HepG2 (cell line): ENCODE measurements around the gene FAM131C. TPM values are rescaled to one million over a fixed set of nuclear protein-coding genes. Genes with fewer than 3 reads are reported as not detected.

Source experiments
- ATF6 ChIP-seq: sonication (generic); formaldehyde crosslinking; conservative IDR thresholded peaks from 2 replicates; pipeline ENCODE4 v1.4.0; 2020; ENCODE audit warnings: missing genetic modification reagents
- ISL2 ChIP-seq: sonication (generic); formaldehyde crosslinking; IDR thresholded peaks from 2 replicates; pipeline ENCODE4 v1.5.0; 2020; ENCODE audit warnings: missing genetic modification reagents
- JUND ChIP-seq: sonication (generic); formaldehyde crosslinking; IDR thresholded peaks from 2 replicates; pipeline ENCODE4 v1.8.0; 2022; ENCODE audit warnings: mild to moderate bottlenecking, missing genetic modification reagents
- KDM3A ChIP-seq: IDR thresholded peaks from 2 replicates; pipeline ENCODE4 v1.6.1; 2018; ENCODE audit warnings: low read depth, missing compliant biosample characterization
- KDM4B ChIP-seq: sonication (generic); formaldehyde crosslinking; IDR thresholded peaks from 2 replicates; pipeline ENCODE4 v1.4.0; 2020; ENCODE audit warnings: missing genetic modification reagents
- MLX ChIP-seq: IDR thresholded peaks from 2 replicates; pipeline ENCODE4 v1.6.1; 2016
- PAWR ChIP-seq: sonication (generic); formaldehyde crosslinking; IDR thresholded peaks from 2 replicates; pipeline ENCODE4 v1.4.0; 2020; ENCODE audit warnings: missing genetic modification reagents, mild to moderate bottlenecking, borderline replicate concordance
- POLR2AphosphoS5 ChIP-seq: IDR thresholded peaks from 2 replicates; pipeline ENCODE4 v1.6.1; 2012; ENCODE audit warnings: low read depth, low read length
- RFX3 ChIP-seq: IDR thresholded peaks from 2 replicates; pipeline ENCODE4 v1.6.1; 2016; ENCODE audit warnings: missing biosample characterization, missing genetic modification reagents
- SP4 ChIP-seq: sonication (generic); formaldehyde crosslinking; IDR thresholded peaks from 2 replicates; pipeline ENCODE4 v1.8.1; 2023; ENCODE audit warnings: mild to moderate bottlenecking, missing genetic modification reagents
- TBX3 ChIP-seq: fragments of 450-650 bp; IDR thresholded peaks from 2 replicates; pipeline ENCODE4 v1.6.1; 2017; ENCODE audit warnings: antibody characterized with exemption, mild to moderate bottlenecking, inconsistent platforms, borderline replicate concordance
- ZMYM4 ChIP-seq: sonication (generic); formaldehyde crosslinking; IDR thresholded peaks from 2 replicates; pipeline ENCODE4 v1.8.1; 2023; ENCODE audit warnings: mild to moderate bottlenecking, missing genetic modification reagents
- ZNF33B ChIP-seq: sonication (generic); formaldehyde crosslinking; IDR thresholded peaks from 2 replicates; pipeline ENCODE4 v1.5.1; 2020; ENCODE audit warnings: mild to moderate bottlenecking, missing genetic modification reagents
- ZNF605 ChIP-seq: sonication (generic); formaldehyde crosslinking; IDR thresholded peaks from 2 replicates; pipeline ENCODE4 v1.8.0; 2022; ENCODE audit warnings: mild to moderate bottlenecking, missing genetic modification reagents
- ZNF619 ChIP-seq: sonication (generic); formaldehyde crosslinking; IDR thresholded peaks from 2 replicates; pipeline ENCODE4 v1.4.0; 2020; ENCODE audit warnings: mild to moderate bottlenecking, missing genetic modification reagents
- ZNF672 ChIP-seq: sonication (generic); formaldehyde crosslinking; IDR thresholded peaks from 2 replicates; pipeline ENCODE4 v1.8.1; 2022; ENCODE audit warnings: missing genetic modification reagents
- polyA plus RNA-seq, 8 experiments: library from polyadenylated mRNA; depleted of rRNA in 3 of 8; stranded (reverse) in 7 of 8; unstranded in 1 of 8; fragments of >200 nt; fragmentation: Illumina TruSeq in 4 of 8; extraction: Trizol in 4 of 8; gene quantifications; 2 replicates each; pipeline versions ENCODE4 v1.2.1 to v1.2.3, GENCODE V29; 2011 to 2016; ENCODE audit warnings: low read depth in 4 of 8, missing spikeins in 1 of 8, mixed read lengths in 1 of 8; ENCODE audit not compliant: insufficient read depth in 1 of 8
- total RNA-seq, 5 experiments: library from RNA; depleted of rRNA; stranded (reverse); fragments of >200 nt; fragmentation: Illumina TruSeq; extraction: Trizol; gene quantifications; 2 replicates each; pipeline ENCODE4 v1.2.3, GENCODE V29; 2016; ENCODE audit warnings: low read depth in 1 of 5
- TF ChIP-seq, protein P1 (sequence below): sonication (generic); formaldehyde crosslinking; IDR thresholded peaks from 2 replicates; pipeline ENCODE4 v1.8.1; 2023; ENCODE audit warnings: missing genetic modification reagents, mild to moderate bottlenecking, borderline replicate concordance
- TF ChIP-seq, protein P2 (sequence below): sonication (generic); formaldehyde crosslinking; IDR thresholded peaks from 2 replicates; pipeline ENCODE4 v1.4.0; 2020; ENCODE audit warnings: mild to moderate bottlenecking, missing genetic modification reagents
- TF ChIP-seq, protein P3 (sequence below): sonication (generic); formaldehyde crosslinking; IDR thresholded peaks from 2 replicates; pipeline ENCODE4 v1.5.0; 2020; ENCODE audit warnings: mild to moderate bottlenecking, missing genetic modification reagents
- TF ChIP-seq, protein P4 (sequence below): sonication (generic); formaldehyde crosslinking; IDR thresholded peaks from 2 replicates; pipeline ENCODE4 v1.4.0; 2020; ENCODE audit warnings: missing genetic modification reagents

The FAM131C gene
- total and polyA plus RNA-seq, 2 of the 13 experiments (the other 11 are each of a cell fraction or from before 2014, with no cell fraction given): 0.07 TPM; not detected in 1

- TF ChIP-seq ATF6 (CRISPR knock-in tag) (no peak), KDM4B (no peak), MLX (CRISPR knock-in tag) (no peak), JUND (CRISPR knock-in tag) (no peak), ZNF33B (CRISPR knock-in tag) (no peak), POLR2AphosphoS5 (no peak), ISL2 (CRISPR knock-in tag) (no peak), SP4 (no peak), PAWR (CRISPR knock-in tag) (no peak), TBX3 (no peak), ZNF672 (CRISPR knock-in tag) (no peak), RFX3 (CRISPR knock-in tag) (no peak), KDM3A (CRISPR knock-in tag) (no peak; the same call in 1 of the 2 replicates), ZNF605 (no peak), ZNF619 (CRISPR knock-in tag) (no peak), ZMYM4 (CRISPR knock-in tag) (peak; percentile 15; the same call in 1 of the 2 replicates)
- TF ChIP-seq, protein P1, sequence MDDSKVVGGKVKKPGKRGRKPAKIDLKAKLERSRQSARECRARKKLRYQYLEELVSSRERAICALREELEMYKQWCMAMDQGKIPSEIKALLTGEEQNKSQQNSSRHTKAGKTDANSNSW (CRISPR knock-in tag): no peak
- TF ChIP-seq, protein P2, sequence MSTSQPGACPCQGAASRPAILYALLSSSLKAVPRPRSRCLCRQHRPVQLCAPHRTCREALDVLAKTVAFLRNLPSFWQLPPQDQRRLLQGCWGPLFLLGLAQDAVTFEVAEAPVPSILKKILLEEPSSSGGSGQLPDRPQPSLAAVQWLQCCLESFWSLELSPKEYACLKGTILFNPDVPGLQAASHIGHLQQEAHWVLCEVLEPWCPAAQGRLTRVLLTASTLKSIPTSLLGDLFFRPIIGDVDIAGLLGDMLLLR (CRISPR knock-in tag): no peak
- TF ChIP-seq, protein P3, sequence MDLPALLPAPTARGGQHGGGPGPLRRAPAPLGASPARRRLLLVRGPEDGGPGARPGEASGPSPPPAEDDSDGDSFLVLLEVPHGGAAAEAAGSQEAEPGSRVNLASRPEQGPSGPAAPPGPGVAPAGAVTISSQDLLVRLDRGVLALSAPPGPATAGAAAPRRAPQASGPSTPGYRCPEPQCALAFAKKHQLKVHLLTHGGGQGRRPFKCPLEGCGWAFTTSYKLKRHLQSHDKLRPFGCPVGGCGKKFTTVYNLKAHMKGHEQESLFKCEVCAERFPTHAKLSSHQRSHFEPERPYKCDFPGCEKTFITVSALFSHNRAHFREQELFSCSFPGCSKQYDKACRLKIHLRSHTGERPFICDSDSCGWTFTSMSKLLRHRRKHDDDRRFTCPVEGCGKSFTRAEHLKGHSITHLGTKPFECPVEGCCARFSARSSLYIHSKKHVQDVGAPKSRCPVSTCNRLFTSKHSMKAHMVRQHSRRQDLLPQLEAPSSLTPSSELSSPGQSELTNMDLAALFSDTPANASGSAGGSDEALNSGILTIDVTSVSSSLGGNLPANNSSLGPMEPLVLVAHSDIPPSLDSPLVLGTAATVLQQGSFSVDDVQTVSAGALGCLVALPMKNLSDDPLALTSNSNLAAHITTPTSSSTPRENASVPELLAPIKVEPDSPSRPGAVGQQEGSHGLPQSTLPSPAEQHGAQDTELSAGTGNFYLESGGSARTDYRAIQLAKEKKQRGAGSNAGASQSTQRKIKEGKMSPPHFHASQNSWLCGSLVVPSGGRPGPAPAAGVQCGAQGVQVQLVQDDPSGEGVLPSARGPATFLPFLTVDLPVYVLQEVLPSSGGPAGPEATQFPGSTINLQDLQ (CRISPR knock-in tag): no peak
- TF ChIP-seq, protein P4, sequence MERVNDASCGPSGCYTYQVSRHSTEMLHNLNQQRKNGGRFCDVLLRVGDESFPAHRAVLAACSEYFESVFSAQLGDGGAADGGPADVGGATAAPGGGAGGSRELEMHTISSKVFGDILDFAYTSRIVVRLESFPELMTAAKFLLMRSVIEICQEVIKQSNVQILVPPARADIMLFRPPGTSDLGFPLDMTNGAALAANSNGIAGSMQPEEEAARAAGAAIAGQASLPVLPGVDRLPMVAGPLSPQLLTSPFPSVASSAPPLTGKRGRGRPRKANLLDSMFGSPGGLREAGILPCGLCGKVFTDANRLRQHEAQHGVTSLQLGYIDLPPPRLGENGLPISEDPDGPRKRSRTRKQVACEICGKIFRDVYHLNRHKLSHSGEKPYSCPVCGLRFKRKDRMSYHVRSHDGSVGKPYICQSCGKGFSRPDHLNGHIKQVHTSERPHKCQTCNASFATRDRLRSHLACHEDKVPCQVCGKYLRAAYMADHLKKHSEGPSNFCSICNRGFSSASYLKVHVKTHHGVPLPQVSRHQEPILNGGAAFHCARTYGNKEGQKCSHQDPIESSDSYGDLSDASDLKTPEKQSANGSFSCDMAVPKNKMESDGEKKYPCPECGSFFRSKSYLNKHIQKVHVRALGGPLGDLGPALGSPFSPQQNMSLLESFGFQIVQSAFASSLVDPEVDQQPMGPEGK (CRISPR knock-in tag): no peak
Observed at GRCh38 chr1:16012590-16013219, 60.7 kb downstream of the FAM131C start (continued).
